ENCODE measurements around the gene SARDH. TPM values are rescaled to one million over a fixed set of nuclear protein-coding genes. Genes with fewer than 3 reads are reported as not detected.

Gene SARDH
- total RNA-seq, 1 donor from 2014 or later: 1.3 TPM

DNA sequence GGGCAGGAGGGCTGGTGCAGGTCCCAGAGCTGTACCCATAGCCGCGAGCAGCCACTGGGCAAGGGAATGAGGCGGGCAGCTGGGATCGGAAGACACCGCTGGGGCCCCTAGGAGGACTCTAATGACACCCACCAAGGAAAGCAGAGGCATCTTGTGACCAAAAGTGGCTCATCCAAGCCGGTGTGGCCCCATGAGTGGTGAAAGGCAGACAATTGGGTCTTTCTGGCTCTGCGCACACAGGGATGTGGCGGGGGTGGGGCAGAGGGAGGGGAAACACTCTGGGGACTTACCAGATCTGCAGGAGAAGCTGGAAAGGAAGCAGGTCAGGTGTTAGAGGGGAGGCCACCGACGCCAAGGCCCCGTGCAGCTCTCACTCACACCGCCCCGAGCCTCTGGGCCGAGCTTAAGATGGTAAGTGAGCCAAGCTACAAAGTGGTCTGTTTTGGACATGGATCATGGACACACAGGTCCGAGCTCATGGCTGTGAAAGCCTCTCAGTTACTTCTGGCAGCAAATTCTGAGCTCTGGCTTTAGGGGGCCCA is 42.3 kb upstream of the SARDH start:
- Histone ChIP-seq H3K27ac (no peak overlapping the region), H3K4me1 (no peaks in the 10 kb centered on the region), H3K9me3 (no peaks in the 10 kb centered on the region), H3K27me3 (no peaks in the 10 kb centered on the region), H3K36me3 (peaks cover 16 to 27% of the 10 kb centered on the region in 2 donors), H3K4me3 (no peak overlapping the region)
- no peak for DNase-seq (ENCODE audit: low spot score in 2 of 2)
- TF ChIP-seq, protein P1, sequence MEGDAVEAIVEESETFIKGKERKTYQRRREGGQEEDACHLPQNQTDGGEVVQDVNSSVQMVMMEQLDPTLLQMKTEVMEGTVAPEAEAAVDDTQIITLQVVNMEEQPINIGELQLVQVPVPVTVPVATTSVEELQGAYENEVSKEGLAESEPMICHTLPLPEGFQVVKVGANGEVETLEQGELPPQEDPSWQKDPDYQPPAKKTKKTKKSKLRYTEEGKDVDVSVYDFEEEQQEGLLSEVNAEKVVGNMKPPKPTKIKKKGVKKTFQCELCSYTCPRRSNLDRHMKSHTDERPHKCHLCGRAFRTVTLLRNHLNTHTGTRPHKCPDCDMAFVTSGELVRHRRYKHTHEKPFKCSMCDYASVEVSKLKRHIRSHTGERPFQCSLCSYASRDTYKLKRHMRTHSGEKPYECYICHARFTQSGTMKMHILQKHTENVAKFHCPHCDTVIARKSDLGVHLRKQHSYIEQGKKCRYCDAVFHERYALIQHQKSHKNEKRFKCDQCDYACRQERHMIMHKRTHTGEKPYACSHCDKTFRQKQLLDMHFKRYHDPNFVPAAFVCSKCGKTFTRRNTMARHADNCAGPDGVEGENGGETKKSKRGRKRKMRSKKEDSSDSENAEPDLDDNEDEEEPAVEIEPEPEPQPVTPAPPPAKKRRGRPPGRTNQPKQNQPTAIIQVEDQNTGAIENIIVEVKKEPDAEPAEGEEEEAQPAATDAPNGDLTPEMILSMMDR (IDR thresholded peaks at IDR 0.05): no peak
- intact Hi-C loops (cut with DNase I): no loop called here

DNA sequence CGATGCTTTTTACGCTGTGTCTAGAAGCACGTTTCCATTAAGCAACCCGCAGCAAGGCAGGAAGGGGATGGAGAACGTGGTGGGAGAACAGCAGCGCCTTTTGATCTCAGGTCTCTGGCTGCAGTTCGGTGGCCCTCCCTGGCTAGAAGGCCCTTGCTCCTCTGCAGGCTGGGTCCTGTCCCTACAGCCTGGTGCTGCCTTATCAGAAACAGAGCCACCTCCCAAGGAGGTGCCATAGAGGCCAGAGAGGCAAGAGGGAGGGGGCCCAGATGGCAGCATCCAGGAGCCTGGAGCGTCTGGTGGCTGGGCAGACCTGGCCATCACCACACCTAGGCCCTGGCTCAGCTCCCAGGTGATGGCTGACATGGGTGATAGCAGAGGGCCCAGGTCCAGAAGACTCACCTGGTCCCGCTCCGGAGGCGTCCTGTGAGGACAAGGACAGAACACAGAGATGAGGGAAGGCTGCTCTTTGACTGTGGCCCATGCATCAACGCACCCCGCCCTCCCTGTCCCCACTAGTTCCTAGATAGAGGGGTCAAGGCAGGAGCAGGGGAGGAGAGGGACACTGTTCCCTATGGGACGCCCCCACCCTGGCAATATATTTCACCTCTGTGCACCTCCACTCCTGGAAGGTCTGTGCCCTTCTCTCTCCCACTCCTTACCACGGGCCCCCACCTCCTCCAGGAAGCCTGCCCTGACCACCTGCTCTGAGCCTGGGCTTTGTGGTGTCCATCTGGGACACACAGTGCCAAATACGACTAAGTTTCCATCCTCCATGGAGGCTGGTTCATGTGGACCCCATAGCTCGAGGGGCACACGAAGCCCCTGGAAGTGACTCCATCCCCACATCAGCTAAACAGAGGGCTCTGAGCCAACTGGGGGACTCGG is 41.6 kb upstream of the SARDH start:
- intact Hi-C loops (cut with DNase I): no loop called here
- no peak for DNase-seq (ENCODE audit: low spot score in 2 of 2)
- Histone ChIP-seq H3K9me3 (no peaks in the 10 kb centered on the region), H3K27me3 (no peaks in the 10 kb centered on the region), H3K4me3 (no peak overlapping the region), H3K36me3 (peaks cover 23 to 34% of the 10 kb centered on the region in 2 donors), H3K4me1 (no peaks in the 10 kb centered on the region), H3K27ac (no peak overlapping the region)
- TF ChIP-seq, protein P1 (IDR thresholded peaks at IDR 0.05): no peak

DNA sequence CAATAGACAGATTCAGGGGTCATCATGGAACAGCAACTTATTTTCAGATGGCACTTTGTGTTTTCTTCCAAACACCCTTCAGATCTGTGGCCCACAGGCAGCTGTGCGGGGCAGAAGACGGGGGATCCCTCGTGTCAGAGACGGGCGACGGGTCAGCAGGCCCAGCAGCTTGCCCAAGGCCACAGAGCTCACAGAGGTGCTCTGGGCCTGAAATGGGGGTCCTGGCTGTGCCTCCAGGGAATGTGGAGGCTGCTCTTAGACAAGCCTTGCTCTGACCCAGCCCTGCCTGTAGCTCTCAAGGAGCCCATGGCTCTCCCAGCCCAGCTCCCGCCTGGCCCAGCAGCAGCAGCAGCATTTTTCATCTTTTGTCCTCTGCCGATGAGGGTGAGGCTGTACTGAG is 40.9 kb upstream of the SARDH start:
- intact Hi-C loops (cut with DNase I): no loop called here
- no peak overlapping the region for H3K27ac ChIP-seq
- H3K36me3 ChIP-seq: peaks cover 27 to 40% of the 10 kb centered on the region in 2 donors
- H3K4me1 ChIP-seq: no peaks in the 10 kb centered on the region
- H3K27me3 ChIP-seq: no peaks in the 10 kb centered on the region
- TF ChIP-seq, protein P1 (IDR thresholded peaks at IDR 0.05): no peak
- no peaks in the 10 kb centered on the region for H3K9me3 ChIP-seq
- H3K4me3 ChIP-seq: no peak overlapping the region
- DNase-seq (ENCODE audit: low spot score in 2 of 2): no peak

DNA sequence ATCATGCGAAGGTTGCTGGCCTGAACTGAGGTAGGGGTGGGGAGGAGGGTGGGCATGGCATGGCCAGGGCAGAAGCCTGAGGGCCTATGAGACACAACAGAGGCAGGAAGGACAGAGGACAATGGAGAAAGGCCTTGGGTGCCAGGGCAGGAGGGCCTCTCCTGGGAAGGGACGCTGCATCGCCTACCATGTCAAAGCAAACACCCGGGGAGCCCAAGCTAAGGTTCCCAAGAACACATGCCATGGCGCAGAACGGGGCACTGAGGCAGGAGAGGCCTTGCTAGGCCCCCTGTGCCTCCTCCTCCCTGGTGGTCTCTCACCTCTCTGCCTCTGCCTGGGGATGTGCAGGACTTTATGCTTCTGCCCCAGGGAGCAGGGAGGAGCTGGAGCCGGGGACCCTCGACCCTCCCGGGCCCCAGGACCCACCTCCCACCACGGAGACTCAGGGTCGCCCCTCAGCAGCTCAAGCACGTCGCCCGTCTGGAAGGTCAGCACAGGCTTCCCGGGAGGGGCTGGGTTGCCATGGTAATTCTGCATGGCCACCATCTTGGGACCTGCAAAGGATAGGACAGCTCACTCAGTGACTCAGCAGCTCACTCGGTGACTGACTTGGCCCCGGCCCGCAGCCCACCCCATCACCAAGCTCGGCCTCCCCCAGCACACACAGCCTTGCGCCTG is 40.3 kb upstream of the SARDH start:
- H3K4me3 ChIP-seq: no peak overlapping the region
- no peaks in the 10 kb centered on the region for H3K9me3 ChIP-seq
- intact Hi-C loops (cut with DNase I): no loop called here
- H3K27me3 ChIP-seq: no peaks in the 10 kb centered on the region
- H3K36me3 ChIP-seq: peaks cover 29 to 43% of the 10 kb centered on the region in 2 donors
- TF ChIP-seq, protein P1 (IDR thresholded peaks at IDR 0.05): no peak
- no peaks in the 10 kb centered on the region for H3K4me1 ChIP-seq
- DNase-seq (ENCODE audit: low spot score in 2 of 2): no peak
- H3K27ac ChIP-seq: no peak overlapping the region

DNA sequence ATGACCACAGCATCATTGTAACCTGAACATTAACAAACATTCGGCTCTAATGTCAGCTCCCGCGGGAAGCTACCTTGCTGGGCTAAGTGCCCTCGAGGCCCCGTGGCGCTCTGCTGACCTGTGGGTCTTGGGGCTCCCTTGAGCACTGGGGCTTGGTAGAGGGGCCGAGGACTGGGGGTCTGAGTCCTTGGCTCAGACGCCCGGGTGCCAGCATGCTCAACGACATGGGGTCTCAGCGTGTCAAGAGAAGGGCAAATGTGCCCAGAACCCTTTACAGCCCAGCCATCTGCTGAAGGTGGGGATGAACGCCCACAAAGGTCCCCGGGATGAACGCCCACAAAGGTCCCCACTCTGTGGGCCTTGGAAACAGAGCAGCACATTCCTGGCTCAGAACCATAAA is 39.7 kb upstream of the SARDH start:
- TF ChIP-seq, protein P1 (IDR thresholded peaks at IDR 0.05): no peak
- Histone ChIP-seq H3K4me3 (no peak overlapping the region), H3K27ac (no peak overlapping the region), H3K27me3 (no peaks in the 10 kb centered on the region), H3K9me3 (no peaks in the 10 kb centered on the region), H3K4me1 (no peaks in the 10 kb centered on the region), H3K36me3 (peaks cover 29 to 43% of the 10 kb centered on the region in 2 donors)
- no peak for DNase-seq (ENCODE audit: low spot score in 2 of 2)
- intact Hi-C loops (cut with DNase I): no loop called here

Measured in ascending aorta (tissue), 2 donors.